GM19025 (cell line): Measurements from ENCODE around the gene CARS1.
A peak's percentile ranks its signal among the peaks of the same experiment; 100 is the strongest.
"Not testable (repeated sequence)": the region's sequence is repeated elsewhere in the genome, so short reads cannot be mapped to it uniquely, and the experiment has no call there.

Source experiments
- ATAC-seq: cut with Tn5 transposase; IDR thresholded peaks from one replicate; pipeline ENCODE4 v1.9.1; 2021; ENCODE audit warnings: mild to moderate bottlenecking, low read depth, moderate library complexity; ENCODE audit not compliant: unreplicated experiment

CARS1 gene

DNA sequence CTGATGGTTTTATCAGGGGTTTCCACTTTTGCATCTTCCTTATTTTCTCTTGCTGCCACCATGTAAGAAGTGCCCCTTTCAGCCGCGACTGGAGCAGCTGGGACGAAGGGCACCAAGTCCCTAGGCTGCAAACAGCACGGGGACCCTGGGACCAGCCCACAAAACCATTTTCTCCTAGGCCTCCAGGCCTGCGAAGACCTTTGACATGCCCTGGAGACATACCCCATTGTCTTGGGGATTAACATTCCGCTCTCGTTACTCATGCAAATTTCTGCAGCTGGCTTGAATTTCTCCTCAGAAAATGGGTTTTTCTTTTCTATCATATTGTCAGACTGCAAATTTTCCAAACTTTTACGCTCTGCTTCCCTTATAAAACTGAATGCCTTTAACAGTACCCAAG is 6.7 kb upstream of the CARS1 start:
- not testable (repeated sequence) for ATAC-seq

DNA sequence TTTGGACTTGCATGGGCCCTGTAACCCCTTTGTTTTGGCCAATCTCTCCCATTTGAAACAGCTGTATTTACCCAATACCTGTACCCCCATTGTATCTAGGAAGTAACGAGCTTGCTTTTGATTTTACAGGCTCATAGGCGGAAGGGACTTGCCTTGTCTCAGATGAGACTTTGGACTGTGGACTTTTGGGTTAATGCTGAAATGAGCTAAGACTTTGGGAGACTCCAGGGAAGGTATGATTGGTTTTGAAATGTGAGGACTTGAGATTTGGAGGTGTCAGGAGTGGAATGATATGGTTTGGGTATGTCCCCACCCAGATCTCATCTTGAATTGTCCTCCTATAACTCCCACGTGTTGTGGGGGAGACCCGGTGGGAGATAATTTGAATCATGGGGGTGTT is 6.2 kb upstream of the CARS1 start:
- ATAC-seq = not testable (repeated sequence)

DNA sequence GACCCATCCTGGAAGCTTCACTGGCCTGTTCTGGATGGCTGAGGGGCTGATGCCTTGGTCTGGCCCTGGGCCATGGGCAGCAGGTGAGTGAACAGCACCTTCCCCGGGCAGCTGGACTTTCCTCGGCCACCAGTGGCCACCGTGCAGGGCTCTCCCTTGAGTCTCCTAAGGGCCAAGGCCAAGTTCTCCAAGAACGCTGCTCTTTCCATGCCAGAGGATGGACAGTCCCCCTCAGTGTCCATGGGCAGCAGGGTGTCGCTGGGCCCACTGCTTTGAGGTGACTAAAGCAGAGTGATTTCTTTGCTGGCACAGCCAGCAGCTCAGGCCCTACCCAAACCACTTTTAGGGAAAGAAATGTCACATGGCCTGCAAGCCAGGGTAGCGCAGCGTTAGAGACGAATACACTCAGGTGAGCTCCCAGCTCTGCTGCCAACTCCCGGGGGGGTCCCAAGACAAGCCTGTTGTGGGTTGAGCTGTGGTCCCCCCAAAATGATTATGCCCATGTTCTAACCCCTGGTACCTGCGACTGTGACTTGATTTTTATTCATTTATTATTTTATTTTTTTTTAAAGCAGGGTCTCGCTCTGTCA is 3.3 kb upstream of the CARS1 start:
- no peak for ATAC-seq

DNA sequence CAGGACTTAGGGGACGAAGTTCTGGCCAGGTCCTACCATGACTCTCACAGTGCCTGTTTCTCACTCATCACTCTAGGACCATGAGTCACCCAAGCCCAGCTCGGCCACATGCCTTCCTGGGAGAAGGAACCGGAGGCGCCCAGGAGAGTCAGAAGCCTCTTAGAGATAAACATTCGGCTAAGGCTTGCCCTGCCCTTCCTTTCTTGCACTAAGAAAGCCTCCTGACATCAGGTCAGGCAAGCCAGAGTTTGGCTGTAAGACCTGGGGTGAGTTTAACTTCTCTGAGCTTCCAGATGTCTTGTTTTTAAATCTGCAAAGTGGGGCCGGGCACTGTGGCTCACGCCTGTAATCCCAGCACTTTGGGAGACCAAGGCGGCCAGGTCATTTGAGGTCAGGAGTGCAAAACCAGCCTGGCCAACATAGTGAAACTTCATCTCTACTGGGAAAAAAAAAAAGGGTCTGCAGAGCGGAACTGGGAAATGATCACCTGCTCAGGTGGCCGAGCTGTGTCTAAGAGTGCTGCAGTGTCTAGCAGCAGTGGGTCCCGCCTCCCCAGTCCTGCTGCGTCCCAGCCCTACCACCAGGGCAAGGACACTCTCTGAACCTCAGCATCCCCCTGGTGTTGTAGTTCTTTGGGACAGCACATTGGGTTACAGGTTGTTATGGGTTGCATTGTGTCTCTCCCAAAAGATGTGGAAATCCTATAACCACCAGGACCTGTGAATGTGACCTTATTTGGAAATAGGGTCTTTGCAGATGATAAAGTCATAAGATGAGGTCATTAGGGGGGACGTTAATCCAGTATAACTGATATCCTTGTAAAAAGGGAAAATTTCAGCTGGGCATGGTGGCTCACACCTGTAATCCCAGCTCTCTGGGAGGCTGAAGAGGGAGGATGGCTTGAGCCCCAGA is 1.8 kb upstream of the CARS1 start:
- no peak for ATAC-seq

DNA sequence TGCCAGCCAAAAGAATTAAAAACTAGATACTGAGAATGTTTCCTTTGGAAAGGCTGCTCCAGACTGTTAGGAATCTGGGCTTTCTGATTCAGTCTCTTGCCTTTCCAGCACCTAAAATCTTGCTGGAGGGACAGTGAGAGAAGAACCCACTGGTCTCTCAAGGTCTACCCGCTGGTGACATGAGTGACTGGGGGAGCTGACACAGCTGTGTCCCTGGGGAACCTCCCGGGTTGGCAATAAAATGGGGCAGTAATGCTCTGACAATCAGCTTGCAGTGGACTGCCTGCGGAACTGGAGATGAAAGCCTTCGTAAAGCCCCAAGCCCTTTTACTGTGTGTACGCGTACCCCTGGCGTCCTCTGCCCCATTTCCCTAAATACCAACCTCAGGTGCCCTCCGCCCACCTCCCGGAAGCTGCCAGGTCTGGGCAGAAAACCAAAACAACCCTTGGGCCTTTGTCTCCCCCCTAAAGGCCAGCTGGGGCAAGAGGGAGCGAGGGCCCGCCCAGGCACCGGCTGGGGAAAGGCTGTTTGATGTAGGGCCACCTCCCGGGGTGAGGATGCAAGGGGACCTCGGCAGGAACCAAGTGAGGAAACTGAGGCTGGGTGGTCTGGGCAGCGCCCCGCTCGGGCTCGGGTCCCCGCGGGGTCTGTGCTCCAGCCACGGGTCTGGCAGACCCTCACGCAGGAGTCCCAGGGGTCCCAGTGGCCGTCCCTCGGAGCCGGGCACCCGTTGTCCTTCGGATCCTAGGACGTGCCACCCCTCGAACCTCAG is 741 bp downstream of the CARS1 start:
- no peak for ATAC-seq

DNA sequence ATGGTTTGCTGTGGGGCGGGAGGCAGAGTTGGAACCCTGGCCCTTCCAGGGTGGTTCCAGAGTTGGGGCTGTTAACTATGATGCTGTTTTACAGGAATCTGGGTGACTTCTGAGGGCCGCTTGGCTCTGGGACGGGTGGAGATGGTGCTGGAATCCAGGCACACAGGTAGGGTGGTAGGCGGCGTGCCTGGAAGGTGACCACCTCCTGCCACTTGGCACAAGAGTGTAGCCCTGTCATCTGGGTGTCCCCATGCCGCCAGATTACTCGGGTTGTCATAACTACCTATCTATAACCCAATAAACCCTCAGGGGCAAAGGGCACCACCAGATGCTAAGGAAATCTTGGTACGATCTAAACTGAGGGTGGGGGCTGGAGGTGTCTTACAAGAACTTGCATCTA is 1.3 kb downstream of the CARS1 start:
- ATAC-seq = no peak

DNA sequence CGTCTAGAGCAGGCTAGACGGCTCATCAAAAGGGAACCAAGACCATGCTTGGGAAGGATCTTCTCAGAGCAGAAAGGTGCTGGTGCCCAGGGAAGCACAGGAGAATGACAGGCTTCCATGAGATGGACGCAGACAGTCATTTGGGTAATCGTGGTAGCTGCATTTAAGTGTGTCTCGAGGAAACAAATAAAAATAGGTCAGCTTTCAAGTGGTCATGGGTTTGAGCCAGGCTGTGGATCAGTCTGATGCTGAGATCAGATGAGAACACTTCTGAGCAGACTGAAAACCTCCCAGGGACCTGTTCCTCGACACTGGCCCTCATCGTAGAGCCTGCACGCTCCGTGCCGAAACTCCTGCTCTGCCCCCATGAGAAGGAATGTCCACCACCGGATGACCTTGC is 4.7 kb downstream of the CARS1 start:
- no peak for ATAC-seq

DNA sequence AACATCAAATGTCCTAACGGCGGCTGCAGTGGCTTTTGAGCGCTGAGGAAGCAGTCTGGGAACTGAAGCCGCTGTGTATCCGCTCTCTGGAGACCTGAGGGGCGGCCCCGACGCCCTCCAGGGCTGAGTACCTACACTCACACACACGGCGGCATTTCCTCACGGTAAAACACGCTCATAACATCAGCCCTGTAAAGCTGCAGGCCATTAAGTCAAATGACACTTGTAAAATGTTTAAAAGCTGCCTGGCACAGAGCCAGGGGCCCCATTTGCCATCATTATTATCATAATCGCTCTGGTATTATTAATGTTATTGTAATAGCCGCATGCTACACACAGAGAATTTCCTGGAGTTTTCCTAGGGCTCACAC is 5.1 kb downstream of the CARS1 start:
- ATAC-seq = no peak

DNA sequence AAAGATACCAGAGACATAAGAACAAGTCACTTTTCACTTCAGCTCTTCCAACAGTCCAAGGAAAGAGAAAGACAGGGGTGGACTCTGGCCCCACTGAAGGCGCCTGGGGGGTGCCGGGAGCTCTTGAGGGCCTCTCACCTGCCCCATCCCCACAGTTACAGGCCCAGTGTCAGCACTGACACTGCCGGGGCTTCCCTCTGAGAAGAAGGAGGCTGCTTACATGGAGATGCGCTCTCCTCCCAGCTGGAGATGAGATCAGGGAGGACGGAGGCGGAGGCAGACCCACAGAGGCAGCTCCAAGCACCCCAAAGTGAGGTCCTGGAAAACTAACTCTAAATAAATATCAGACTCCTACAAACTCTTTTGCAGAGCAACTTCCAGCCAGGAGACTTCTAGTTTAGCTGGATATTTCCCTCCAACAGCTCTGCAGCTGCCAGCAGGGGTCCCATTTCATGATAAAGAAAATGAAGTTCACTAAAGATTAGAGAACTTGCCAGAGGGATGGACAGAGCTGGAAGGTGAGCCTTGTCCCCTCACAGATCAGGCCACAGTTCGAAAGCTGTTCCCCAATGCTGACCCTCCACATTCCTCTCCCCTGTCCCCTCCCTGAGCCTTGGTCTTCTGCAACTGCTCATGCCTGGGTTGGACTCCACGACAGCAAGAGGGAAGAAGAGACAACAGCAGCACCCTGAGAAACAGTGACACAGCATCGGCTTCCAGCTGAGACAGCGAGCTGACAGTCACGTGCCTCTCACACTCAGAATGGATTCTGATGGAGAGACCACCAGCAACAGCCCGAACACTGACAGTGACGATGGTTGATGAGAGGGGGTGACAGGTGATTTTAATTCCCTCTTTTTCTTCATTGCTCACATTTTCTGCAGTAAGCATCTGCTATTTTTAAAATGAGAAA is 5.8 kb downstream of the CARS1 start:
- ATAC-seq = no peak

DNA sequence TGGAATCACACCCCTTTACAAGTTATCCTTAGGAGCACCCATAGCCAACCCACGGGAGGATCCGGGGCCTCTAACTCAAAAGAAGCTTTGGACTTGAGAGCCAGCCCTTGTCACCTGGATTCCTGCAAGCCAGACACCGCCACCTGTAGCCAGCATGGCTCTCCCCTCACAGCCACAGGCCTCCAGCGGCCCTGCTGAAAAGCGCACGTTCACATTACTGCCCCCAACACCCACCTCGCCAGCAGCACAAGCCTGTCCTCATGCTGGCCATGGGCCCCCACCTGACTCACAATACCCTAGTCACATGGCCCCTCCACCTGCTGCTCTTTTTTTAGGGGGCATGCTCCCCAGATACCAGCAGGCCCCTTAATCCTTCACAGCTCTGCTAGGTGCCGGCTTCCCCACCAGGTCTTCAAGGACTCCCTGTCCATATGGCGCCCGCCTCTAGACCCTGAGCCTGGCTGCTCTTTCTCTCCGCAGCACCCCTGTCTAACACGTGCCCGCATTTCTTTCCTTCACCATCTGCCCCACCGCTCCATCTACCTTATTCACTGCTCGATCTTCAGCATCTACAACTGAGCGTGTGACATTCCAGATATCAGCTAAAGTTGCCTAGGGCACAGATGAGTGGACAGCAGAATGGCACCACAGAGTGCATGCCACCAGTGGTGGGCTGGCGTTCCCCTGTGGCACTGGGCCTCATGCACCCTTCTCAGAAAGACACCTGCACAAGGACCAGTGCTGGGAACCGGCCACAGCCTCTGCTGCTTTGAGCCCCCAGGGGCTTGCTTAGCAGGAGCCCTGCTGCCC is 6.6 kb downstream of the CARS1 start:
- no peak for ATAC-seq

DNA sequence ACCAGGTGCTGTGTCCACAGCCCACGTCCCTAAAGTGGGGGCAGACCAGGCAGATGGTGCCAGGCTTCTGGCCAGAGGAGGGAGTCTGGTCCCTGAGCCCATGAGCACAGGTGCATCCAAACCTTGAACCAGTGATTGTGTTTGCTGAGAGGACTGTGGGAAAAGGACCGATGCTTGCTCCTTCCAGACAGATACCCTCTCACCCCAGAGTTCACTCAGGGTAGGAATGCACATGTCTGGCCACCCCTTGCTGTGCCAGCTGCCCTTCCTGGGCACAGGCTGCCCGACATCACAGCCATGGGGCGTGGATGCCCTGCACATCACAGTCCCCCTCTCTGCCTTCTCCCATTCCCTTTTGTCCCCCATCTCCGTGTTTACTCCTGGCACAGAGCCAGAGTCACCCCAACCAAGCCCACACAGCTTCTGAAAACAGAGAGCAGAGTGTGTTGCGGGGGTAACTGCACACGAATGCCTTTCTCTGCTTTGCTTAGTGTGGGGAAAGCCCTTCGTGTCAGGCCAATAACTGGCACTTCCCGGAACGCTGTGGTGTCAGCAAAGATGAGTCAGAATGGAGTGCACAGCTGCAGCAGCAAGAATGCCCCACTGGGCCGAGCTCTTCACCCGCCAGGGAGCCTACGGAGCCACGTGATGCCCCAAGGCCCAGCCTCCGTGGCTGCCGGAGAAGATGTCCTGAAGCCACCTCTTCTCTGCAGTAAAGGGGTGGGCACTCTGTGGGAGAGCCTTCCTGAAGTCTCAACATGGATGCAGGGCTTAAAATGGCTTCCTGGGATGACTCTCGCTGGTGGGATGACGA is 7.6 kb downstream of the CARS1 start:
- peak; percentile 95 for ATAC-seq

DNA sequence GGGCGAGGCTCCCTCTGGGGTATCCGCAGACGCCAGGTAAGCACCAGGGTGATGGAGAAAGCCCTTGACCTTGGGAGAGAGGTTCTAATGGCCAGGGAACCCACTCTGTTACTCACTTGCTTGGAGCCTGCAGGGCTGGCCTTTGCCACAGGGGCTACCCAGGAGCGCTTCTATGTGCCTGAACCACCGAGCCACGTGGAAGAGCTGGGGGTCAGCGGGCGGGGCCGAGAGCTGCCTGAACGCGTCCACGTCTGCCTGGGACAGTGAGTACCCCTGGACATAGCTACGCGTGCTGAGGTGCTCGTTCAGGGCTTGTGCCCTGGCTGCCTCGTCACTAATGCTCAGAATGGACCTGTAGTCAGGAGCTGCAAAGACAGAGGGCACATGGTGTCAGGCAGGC is 9.6 kb downstream of the CARS1 start:
- ATAC-seq = no peak

DNA sequence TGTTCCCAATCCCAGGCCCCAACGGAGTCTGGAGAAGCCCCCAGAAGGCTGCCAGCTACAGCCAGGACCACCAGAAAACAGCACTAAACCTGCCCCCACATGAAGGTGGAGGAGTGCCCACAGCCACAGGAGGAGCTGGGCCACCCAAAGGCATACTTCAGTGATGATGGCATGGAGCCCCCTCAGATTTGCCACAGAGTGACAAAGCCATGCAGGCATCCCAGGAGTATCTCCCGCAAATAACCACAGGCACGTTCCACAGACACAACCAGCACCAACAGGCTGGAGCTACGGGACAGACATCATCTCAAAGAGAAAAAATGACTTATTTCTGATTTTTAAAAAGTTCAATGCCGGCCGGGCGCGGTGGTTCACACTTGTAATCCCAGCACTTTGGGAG is 10.6 kb downstream of the CARS1 start:
- no peak for ATAC-seq

DNA sequence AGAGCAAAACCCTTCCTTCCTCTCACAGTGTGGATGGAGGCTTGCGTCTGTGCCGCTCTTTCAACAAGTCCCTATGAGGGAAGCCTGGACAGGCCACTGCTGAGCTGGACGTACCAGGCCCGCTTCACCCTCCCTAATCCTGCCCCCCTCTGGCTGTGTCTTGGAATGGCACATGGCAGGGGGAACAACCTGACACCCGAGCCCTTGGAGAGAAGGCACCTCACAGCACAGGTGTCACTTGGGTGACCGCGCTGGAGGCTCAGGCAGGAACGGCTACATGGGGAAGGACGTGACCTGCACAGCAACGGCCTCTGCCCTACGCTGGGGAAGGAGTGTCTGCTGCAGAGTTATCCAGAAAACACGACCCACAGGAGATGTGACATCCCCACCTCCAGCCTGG is 11.0 kb downstream of the CARS1 start:
- no peak for ATAC-seq

DNA sequence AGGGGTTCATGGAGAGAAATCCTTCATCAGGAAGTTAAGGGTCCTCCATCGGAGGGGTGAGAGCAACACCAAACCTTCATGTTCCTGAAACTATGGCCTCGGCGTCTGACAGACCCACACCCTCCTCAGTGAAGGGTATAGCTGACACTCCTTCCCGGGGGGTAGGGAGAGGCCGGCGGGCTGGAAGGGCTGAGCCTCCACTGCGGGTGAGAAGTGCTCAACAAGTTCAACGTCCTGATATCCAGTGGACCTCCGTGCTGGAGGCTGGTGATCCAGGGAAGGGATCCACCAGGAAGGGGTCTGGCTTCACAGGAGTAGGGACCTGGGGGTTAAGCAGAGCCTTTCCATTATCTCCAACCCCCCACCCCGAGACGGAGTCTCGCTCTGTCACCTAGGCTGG is 12.3 kb downstream of the CARS1 start:
- ATAC-seq = no peak

DNA sequence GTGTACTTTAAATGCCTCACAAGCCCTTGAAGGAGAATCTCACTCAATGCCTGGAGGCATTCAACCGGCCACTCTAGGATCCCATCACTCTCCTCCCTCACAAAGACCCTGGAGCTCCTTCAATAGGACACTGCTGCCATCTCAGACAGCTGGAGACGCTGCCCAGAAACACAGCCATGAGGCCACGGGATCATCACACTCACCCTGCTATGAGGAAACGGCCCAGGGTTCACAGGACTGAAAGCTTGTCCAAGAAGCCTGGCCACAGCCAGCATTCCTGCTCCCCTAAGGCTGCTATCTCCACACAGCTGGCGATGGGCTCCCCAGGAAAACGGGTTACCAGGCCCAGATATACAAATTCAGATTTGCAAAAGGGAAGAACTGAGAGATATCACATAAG is 13.2 kb downstream of the CARS1 start:
- no peak for ATAC-seq

DNA sequence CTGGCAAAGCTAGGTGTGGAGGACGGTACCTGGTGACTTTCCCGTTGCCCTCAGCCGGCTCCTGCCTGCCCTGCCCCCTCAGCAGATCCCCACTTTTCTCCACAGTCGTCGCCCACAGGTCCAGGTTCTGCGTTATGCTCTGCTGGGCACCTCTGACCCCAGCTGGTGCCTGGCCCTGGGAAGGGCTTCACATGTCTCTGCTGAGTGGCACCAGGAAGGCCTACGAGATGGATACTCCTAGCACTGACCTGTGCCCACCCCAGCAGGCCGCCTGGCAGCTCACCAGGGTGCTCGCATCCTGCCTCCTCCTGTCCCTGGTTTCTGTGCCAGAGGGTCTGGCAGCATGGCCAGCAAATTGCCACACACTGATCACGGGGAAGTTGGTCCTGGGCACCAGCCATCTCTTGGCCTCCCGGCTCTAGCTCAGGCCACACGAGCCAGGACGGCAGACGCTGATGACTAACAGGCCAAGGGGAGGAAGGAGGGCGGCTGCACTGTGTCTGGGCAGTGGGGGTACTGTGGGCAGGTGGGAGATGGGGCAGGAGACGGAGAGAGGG is 13.8 kb downstream of the CARS1 start:
- ATAC-seq = no peak

DNA sequence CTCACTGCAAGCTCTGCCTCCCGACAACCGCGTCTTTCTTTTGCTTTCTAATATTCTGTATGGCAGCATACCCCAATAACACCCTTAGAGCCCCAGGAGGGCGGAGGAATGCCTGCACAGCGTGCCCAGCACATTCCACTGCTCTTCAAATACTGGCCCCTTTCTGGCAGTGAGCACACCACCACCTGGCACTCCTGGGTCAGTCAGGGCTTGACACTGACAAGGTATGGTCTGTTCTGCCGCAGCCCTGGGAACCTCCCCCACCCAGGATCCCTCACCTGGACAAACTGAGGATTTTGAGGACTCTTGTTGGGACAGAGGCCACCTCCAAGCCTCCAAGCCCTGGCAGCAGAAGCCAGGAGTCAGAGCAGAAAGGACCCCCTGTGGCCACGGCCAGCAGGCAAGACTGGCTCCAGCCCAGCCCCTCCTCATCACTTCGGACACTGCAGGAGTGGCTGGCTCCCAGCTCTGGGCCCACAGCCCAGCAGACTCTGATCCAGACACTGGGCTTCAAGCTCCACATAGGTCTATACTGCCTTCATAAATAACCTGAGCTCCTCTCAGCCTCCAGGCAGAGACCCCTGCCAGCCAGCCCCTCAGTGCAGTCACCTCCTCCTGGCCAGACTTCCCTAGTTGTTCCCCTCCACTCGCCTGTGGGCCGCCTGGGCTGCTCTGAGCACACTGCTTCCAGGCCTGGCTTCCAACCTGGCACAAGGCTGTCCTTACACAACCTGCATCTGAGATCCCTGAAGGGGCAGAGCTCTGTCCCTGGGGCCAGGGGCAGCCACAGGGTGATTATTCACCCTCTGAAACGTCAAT is 14.5 kb downstream of the CARS1 start:
- ATAC-seq = no peak
